ENCODE results near the gene SERINC2. TPM values are rescaled to one million over a fixed set of nuclear protein-coding genes. Genes with fewer than 3 reads are reported as not detected.

SERINC2 gene
- total and polyA plus RNA-seq, 9 of the 15 experiments (the other 6 are each of a cell fraction or from before 2014, with no cell fraction given), result 0.07 to 1.2 (median 0.70) TPM; not detected in 2

GRCh38 chr1:31412732-31413404 is at the start of gene SERINC2 (continued):
- 0 out of 2 replicates have a peak, but pooled peaks have one; percentile 9 for TF ChIP-seq REST (IDR thresholded peaks at IDR 0.05; ENCODE audit: borderline replicate concordance)
- no peak for TF ChIP-seq REST (CRISPR knock-in tag; IDR thresholded peaks at IDR 0.05; ENCODE audit: low read depth)
- no peak for TF ChIP-seq FOXA3 (CRISPR knock-in tag; conservative IDR thresholded peaks at IDR 0.05 in 1 of 2, IDR thresholded peaks at IDR 0.05 in 1 of 2)
- peak; percentile 32; the same call in 1 of the 2 replicates for TF ChIP-seq STAG1 (CRISPR knock-in tag; IDR thresholded peaks at IDR 0.05; ENCODE audit: borderline replicate concordance)
- TF ChIP-seq, protein P1, sequence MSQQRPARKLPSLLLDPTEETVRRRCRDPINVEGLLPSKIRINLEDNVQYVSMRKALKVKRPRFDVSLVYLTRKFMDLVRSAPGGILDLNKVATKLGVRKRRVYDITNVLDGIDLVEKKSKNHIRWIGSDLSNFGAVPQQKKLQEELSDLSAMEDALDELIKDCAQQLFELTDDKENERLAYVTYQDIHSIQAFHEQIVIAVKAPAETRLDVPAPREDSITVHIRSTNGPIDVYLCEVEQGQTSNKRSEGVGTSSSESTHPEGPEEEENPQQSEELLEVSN (IDR thresholded peaks at IDR 0.05; ENCODE audit: borderline replicate concordance in 1 of 2, extremely low read depth in 1 of 2, insufficient read depth in 1 of 2, insufficient read length in 1 of 2, low read depth in 1 of 2, low read length in 1 of 2, poor library complexity in 1 of 2, severe bottlenecking in 1 of 2), result peak in 1 of 2 experiments; percentile 64
- no peak for TF ChIP-seq CREB1 (IDR thresholded peaks at IDR 0.05)
- TF ChIP-seq CREB1 (CRISPR knock-in tag; IDR thresholded peaks at IDR 0.05), result 0 out of 2 replicates have a peak, but pooled peaks have one; percentile 27
- no peak for TF ChIP-seq NR2C1 (IDR thresholded peaks at IDR 0.05)
- TF ChIP-seq NR2C1 (tag; IDR thresholded peaks at IDR 0.05), result no peak
- TF ChIP-seq, protein P2, sequence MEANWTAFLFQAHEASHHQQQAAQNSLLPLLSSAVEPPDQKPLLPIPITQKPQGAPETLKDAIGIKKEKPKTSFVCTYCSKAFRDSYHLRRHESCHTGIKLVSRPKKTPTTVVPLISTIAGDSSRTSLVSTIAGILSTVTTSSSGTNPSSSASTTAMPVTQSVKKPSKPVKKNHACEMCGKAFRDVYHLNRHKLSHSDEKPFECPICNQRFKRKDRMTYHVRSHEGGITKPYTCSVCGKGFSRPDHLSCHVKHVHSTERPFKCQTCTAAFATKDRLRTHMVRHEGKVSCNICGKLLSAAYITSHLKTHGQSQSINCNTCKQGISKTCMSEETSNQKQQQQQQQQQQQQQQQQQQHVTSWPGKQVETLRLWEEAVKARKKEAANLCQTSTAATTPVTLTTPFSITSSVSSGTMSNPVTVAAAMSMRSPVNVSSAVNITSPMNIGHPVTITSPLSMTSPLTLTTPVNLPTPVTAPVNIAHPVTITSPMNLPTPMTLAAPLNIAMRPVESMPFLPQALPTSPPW (CRISPR knock-in tag; IDR thresholded peaks at IDR 0.05), result peak; percentile 29; the same call in 1 of the 2 replicates
- peak; percentile 51 for TF ChIP-seq KDM5B (IDR thresholded peaks at IDR 0.05; ENCODE audit: insufficient replicate concordance, low read depth, low read length)
- TF ChIP-seq YY1 (IDR thresholded peaks at IDR 0.05; ENCODE audit: borderline replicate concordance in 1 of 3, control insufficient read depth in 1 of 3, extremely low read depth in 1 of 3, insufficient read depth in 3 of 3, insufficient read length in 1 of 3, insufficient replicate concordance in 2 of 3, low read depth in 1 of 3, low read length in 2 of 3), result peak in 2 of 3 experiments; percentile 12 to 70
- TF ChIP-seq SIN3B (IDR thresholded peaks at IDR 0.05; ENCODE audit: low read depth), result 0 out of 2 replicates have a peak, but pooled peaks have one; percentile 37
- 0 out of 2 replicates have a peak, but pooled peaks have one; percentile 56 for TF ChIP-seq NR2C2 (CRISPR knock-in tag; IDR thresholded peaks at IDR 0.05)
- no peak for TF ChIP-seq NR2C2 (tag; IDR thresholded peaks at IDR 0.05)

All from K562 (cell line).